ENCODE measurements around the gene PTPRG.

Gene PTPRG

GRCh38 chr3:61927332-61927731 lies 366.0 kb downstream of the PTPRG start:
- DNase-seq (ENCODE audit: low spot score) = no peak
- ChIA-PET POLR2A (ENCODE audit: low non-redundant PET) (no interaction called here), CTCF (no interaction called here)
- H3K27ac ChIP-seq = no peak overlapping the region
- no peak for TF ChIP-seq CTCF (conservative IDR thresholded peaks at IDR 0.05; ENCODE audit: low read depth)

- POLR2A ChIA-PET (ENCODE audit: low non-redundant PET) = no interaction called here
- no peak overlapping the region for H3K27ac ChIP-seq
- CTCF ChIA-PET = no interaction called here
- no peak for DNase-seq (ENCODE audit: low spot score)
- TF ChIP-seq CTCF (conservative IDR thresholded peaks at IDR 0.05; ENCODE audit: low read depth) = no peak
These were observed 366.7 kb downstream of the PTPRG start for GRCh38 chr3:61928039-61928438.

- ChIA-PET CTCF (interaction anchor here (0.6 kb wide), 1 partner anchor 9 kb away, joined by 5 read pairs; no protein-coding TSS in a partner anchor), POLR2A (ENCODE audit: low non-redundant PET) (no interaction called here)
- H3K27ac ChIP-seq = no peak overlapping the region
- TF ChIP-seq CTCF (conservative IDR thresholded peaks at IDR 0.05; ENCODE audit: low read depth) = no peak
- no peak for DNase-seq (ENCODE audit: low spot score)
These were observed 367.5 kb downstream of the PTPRG start for GRCh38 chr3:61928776-61929314.

GRCh38 chr3:61929617-61930016 lies 368.2 kb downstream of the PTPRG start:
- ChIA-PET POLR2A (ENCODE audit: low non-redundant PET) (no interaction called here), CTCF (no interaction called here)
- no peak overlapping the region for H3K27ac ChIP-seq
- no peak for TF ChIP-seq CTCF (conservative IDR thresholded peaks at IDR 0.05; ENCODE audit: low read depth)
- no peak for DNase-seq (ENCODE audit: low spot score)

- DNase-seq (ENCODE audit: low spot score) = no peak
- CTCF ChIA-PET = no interaction called here
These were observed 371.1 kb downstream of the PTPRG start for GRCh38 chr3:61932499-61932898.

GRCh38 chr3:61933798-61934504 lies 372.6 kb downstream of the PTPRG start:
- CTCF ChIA-PET = interaction anchor here (0.6 kb wide), 1 partner anchor 773 kb away, joined by 3 read pairs; no protein-coding TSS in a partner anchor
- no peak overlapping the region for H3K27ac ChIP-seq
- TF ChIP-seq CTCF (conservative IDR thresholded peaks at IDR 0.05; ENCODE audit: low read depth) = no peak
- POLR2A ChIA-PET (ENCODE audit: low non-redundant PET) = no interaction called here
- DNase-seq (ENCODE audit: low spot score) = no peak

More at GRCh38 chr3:61932499-61932898, 371.1 kb downstream of the PTPRG start:
- POLR2A ChIA-PET (ENCODE audit: low non-redundant PET) = no interaction called here
- H3K27ac ChIP-seq = no peak overlapping the region
- no peak for TF ChIP-seq CTCF (conservative IDR thresholded peaks at IDR 0.05; ENCODE audit: low read depth)

All from RWPE1 (cell line).